Left ventricle myocardium superior (tissue), 1 donor: ENCODE results near the gene FGD3. TPM values are rescaled to one million over a fixed set of nuclear protein-coding genes. Genes with fewer than 3 reads are reported as not detected.

Experiments
- ATAC-seq: fragments of 200-7000 bp; cut with Tn5 transposase; one replicate; pipeline ENCODE4 v1.9.1; 2020; ENCODE audit warnings: mild to moderate bottlenecking, moderate library complexity
- DNase-seq: peaks from one replicate; pipeline ENCODE4 v3.0.0-alpha.2; 2020
- intact Hi-C: fragments of 100-400 bp; cut with micrococcal nuclease; formaldehyde crosslinking; loops from one replicate; pipeline ENCODE4 v1.11.0; 2022
- total RNA-seq: library from RNA; stranded (reverse); fragmentation: NEBNext Ultra II Directional; extraction: Animal tissue kit (Norgen Biotek cat#: 25700); gene quantifications from one replicate; pipeline ENCODE4 v1.2.1, GENCODE V29; 2021
- donor health status: DM: no; HTN: yes; CAD: no; lungs with severe emphysema.

The FGD3 gene
- total RNA-seq, 1 donor from 2014 or later = 3.2 TPM

DNA sequence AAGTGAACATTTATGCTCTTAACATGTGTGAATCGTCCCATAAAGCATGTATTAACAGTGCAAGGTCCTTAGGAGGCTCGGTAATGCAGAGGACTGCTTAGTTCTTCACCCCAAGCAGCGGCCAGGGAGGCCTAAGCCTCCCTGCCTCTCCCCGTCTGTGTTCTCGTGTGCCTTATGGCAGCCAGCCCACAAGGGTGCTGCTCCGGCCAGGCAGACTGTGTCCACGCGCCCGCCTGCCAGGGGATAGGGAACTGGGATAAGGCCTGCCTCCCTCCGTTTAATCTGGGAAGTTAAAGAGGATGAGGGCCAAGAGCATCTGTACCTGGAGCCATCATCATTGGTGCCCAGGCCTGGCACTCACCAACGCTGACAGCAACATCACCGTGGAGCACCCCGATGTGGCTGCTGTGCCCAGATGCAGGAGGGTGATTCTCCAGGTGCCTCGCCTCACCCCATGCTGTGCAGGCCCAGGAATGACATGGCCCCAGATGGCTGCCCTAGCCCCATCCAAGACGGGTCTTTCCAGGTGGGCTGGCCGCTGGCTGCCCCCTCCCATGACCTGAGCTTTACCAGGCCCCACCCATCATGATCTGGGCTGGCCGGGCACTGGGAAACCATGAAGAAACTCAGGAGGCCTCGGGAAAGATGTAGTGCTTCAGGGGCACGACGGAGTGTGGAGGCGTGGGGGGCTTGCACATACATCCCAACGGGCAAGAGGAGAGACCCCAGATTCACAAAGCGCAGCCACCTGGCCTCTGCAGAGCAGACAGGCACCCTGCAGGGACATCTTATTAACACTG lies 75.6 kb downstream of the FGD3 start:
- DNase-seq (peak; percentile 23), ATAC-seq (no peak)
- intact Hi-C loops = no loop called here

DNA sequence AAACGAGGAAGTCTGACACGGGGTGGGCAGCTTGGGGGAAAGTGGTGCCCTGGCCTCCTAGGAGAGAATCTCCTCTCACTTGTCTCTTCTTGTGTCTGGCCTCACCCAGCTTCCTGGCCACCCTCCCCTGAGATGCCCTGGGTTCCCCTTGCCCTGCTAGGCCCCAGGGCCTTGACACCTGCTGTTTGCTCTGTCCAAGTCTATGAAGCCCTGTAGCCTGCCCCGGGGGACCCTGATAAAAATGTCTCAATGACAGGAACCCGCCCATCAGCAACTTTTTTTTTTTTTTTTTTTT lies 76.1 kb downstream of the FGD3 start:
- ATAC-seq (no peak), DNase-seq (no peak)
- intact Hi-C loops = no loop called here

GRCh38 chr9:93024646-93024910 lies 77.3 kb downstream of the FGD3 start:
- no peak for DNase-seq
- intact Hi-C loops = no loop called here
- no peak for ATAC-seq

DNA sequence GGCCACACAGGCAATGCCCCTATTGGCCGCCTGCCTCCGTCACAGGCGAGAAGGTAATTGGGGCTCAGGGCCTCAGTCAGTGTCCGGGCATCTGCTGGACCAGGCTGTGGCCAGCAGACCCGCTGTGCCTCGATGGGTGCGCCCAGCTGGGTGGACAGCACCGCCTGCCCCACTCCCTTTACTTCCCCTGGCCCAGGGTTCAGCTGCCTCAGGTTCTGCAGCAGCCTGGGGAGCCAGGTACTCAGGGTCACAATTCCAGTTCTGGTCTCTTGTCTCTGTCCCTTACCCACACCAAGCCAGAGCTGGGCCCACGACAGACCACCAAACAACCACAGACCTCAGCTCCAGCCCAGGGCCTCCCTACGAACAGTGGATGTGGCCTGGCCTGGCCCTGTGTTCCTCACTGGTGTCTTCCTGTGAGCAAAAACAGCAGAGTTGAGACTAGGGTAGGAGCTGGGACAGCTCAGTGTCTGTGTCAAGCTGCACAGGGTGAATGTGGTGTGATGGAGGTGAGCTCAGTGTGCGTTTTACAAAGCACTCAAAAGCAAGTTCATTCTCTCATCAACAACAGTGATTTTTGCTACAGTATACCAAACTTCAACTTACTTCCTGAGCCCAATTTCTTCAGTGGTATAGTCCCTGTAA lies 77.8 kb downstream of the FGD3 start:
- ATAC-seq (no peak), DNase-seq (peak; percentile 25)
- intact Hi-C loops = no loop called here

- ATAC-seq (no peak), DNase-seq (peak; percentile 22)
- intact Hi-C loops = no loop called here
Measured at GRCh38 chr9:93025736-93026135, 78.4 kb downstream of the FGD3 start.

DNA sequence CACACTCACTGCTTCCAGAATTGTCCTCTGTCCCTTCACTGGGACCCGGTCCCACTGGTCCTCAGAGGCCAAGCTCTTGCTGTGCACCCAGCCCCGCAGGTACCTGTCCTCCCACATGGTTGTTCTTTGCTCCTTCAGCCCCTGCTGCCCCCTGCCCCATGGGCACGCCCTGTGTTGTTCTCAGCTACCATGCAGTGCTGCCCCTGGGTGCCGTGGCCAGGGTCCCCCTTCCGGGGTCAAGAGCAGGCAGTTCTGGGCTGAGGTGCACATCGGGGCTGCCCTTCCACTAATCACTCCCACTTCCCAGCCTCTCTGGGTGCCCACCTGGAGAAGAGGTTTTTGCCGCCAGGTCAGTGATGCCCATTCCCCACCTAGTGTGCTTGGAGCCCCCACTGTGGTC lies 79.3 kb downstream of the FGD3 start:
- intact Hi-C loops = no loop called here
- ATAC-seq (no peak), DNase-seq (no peak)

- intact Hi-C loops = no loop called here
- DNase-seq (no peak), ATAC-seq (no peak)
Measured at GRCh38 chr9:93027750-93028149, 80.4 kb downstream of the FGD3 start.

DNA sequence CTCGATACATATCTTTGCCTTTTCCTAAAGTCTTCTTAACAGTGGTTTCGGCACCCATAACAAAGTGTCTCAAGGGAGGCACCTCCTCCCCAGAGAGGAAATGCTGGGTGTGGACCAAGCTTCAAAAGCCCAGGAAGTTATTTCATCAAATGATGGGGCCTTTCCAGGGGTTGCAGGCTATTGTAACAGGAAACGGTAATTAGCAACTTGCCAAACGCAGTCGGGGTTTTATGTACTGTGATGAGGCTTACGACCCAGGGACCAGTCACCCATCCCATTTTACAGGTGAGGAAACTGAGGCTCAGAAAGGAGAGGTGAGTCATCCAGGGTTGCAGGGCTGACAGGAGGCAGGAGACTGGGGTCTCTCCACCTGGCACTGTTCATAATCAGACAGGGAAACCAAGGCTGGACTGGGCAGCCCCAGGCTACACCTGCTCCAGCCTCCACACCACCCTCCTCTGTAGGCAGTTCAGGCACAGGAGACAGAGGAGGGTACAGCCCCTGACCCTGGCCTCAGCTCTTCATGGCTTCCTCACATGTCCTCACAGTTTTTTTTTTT lies 81.2 kb downstream of the FGD3 start:
- intact Hi-C loops = no loop called here
- no peak for DNase-seq
- peak; percentile 27 for ATAC-seq

DNA sequence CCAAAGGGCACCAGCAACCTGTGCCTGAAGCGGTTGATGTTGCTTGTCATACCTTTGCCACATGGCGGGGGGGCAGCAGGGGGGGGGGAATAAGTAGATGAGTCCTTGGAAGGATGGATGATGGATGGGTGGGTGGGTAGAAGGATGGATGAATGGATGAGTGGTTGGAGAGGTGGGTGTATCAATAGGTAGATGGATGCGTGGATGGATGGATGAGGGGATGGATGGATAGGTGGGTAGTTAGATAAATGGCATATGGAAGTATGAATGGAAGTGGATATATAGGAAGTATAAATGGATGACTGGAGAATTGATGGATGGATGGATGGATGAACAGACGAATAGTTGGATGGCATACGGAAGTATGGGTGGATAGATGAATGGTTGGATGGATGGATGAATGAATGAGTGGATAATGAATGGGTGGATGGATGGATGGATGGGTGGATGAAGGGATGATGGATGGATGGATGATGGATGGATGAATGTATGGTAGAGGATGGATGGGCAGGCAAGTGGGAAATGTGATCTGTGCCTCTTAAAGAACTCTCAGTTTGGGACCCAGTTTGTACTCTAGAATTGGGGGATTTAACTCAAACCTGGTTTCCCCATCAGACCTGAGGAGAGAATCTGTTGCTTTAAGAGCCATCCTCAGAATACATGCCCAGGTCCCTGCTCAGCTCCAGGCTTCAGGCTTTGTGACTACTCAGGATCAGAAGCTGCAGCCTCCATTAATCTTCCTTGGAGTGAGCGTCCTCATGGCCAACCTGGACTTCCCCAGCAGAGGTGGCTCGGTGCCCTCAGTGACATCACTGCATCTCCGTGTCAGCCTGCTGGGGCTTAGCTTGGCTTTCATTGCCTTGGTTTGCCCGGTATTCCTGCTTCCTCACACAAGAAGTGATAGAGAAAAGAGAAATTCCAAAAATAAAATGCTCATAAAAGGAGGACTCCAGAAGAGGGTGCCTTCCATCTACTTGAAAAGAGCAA lies 83.6 kb downstream of the FGD3 start:
- intact Hi-C loops = no loop called here

DNA sequence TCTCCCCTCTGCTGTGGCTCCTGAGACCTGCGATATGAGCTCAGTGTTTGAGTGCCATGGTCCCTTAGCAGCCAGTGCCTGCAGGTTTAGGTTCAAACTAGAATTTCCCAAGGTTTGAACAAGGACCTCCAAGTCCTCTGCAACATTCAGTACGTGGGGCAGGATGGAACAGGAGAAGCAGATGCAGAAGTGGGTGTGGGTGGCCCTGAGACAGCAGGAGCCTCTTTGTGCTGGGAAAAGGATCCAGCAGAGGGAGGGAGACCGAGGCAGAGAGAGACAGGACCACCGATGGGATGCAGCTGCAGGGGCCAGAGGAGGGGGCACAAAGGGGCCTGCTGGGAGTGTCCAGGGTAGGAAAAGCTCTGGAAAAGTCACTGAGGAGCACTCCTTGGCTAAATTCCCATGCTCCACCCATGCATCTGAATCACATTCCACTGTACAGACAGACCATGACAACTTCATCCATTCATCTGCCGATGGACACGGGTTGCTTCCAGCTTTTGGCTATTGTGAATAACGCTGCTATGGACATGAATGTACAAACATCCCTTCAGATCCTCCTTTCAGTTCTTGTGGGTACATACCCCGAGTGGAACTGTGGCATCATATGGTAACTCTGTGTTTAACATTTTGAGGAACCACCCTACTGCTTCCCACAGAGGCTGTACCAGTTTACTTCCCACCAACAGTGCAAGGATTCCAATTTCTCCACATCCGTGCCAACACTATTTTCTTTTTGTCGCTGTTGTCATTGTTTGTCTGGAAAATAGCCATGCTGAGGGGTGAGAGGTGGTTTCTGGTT lies 84.5 kb downstream of the FGD3 start:
- ATAC-seq = peak; percentile 59

More for the DNA sequence above, 83.6 kb downstream of the FGD3 start:
- ATAC-seq = no peak
- no peak for DNase-seq

DNA sequence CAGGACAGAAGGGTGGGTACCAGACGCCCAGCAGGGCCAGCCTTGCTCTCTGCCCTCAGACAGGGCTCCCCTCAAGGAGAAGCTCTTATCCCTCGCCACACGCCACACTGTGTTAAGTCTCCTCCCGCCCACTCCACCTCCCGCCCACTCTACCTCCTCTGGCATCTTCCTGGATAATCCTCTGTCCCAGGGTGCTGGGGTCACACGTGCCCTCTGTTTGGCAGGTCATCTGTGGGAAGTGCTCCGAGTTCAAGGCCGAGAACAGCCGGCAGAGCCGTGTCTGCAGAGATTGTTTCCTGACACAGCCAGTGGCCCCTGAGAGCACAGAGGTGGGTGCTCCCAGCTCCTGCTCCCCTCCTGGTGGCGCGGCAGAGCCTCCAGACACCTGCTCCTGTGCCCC lies 85.2 kb downstream of the FGD3 start:
- ATAC-seq = no peak
- intact Hi-C loops = no loop called here
- no peak for DNase-seq

More for the DNA sequence above, 84.5 kb downstream of the FGD3 start:
- intact Hi-C loops = no loop called here
- DNase-seq = no peak

DNA sequence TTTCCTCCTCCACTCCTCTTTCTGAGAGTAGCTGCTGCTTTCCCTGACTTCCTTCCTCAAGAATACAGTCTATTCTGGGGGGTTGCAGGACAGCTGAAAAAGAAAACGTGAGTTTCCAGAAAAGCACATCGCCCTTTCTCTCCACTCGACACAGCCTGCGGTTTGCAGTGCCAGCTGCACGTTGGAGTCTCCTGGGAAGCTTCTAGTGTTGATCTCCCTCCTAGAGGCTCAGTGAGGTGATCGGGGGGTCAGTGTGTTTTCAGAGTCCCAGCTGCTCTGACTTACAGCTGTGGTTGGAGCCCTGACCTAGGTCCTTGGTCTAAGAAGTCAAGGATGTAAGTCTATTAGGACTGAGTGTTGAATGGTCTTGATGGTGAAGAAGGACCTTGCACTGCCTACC lies 86.2 kb downstream of the FGD3 start:
- ATAC-seq = no peak
- intact Hi-C loops = no loop called here
- DNase-seq = no peak

- ATAC-seq (no peak), DNase-seq (no peak)
- intact Hi-C loops = no loop called here
Measured at GRCh38 chr9:93035106-93035660, 87.9 kb downstream of the FGD3 start.

DNA sequence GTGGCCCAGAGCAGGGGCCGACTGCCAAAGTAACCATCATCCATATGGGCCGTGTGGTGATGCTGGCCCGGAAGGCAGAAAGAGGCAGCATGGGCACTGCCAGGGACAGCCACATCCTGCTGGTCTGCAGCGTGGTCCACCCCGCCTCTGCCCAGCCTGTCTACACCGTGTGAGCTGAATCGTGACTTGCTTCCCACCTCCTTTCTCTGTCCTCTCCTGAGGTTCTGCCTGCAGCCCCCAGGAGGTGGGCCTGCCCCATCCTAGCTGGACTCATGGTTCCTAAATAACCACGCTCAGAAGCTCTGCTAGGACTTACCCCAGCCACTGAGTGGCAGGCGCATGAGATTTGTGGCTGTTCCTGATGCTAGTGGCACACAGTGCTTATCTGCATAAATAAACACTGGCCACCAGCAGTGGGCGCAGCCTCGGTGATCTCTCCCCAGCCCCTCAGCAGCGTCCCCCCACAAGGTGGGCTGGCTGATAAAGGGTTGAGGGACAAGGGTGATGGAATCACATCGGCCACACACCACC lies 88.6 kb downstream of the FGD3 start:
- intact Hi-C loops = no loop called here
- ATAC-seq (no peak), DNase-seq (no peak)

GRCh38 chr9:93036887-93037475 lies 89.7 kb downstream of the FGD3 start:
- DNase-seq (no peak), ATAC-seq (no peak)
- intact Hi-C loops = no loop called here

DNA sequence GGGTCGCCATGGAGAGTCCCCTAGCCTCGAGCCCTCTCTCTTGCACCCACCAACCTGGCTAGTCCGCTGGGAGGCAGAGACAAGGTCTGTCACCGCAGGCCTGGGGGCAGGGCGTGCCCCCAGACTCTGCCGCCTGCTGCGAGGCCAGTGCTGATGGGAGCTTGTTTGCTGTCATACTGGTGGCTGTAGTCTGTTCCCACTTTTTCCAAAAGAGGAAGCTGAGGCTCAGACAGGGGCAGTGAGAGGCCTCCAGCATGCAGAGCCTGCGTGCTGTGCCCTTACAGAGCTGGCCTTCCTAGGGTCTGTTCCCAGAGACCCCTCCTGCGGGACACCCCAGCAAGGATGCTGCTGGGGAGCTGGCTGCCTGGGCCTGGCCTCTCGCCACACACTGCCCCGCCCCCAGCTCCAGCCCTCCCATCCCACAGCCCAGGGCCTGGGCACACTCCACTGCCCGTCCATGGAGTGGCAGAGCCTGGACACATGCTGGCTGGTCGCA lies 90.2 kb downstream of the FGD3 start:
- DNase-seq (no peak), ATAC-seq (peak; percentile 62)
- intact Hi-C loops = no loop called here

DNA sequence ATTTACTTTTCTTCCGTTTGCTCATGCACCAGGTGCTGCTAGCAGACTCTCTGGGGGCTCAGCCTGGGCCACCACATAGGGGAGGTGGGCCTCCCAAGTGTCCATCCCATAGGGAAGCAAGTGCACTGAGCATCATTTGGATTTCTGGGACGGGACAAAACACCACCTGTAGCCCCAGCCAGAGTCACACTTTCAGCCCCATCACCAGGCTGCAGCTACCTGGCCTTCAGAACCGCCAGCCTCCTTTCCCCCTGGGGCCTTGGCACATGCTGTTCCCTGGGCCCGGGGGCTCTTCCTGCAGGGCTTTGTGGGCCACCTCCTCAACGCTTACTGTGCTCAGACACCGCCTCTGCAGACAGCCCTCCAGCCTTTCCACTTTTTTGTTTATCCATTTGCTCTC lies 91.6 kb downstream of the FGD3 start:
- no peak for DNase-seq
- no peak for ATAC-seq
- intact Hi-C loops = no loop called here

- DNase-seq (no peak), ATAC-seq (no peak)
- intact Hi-C loops = no loop called here
Measured at GRCh38 chr9:93039456-93039855, 92.1 kb downstream of the FGD3 start.
